T-helper 2 cell (primary cell): ENCODE measurements around the gene SMARCC2.
A peak's percentile ranks its signal among the peaks of the same experiment; 100 is the strongest.
"Not testable (repeated sequence)": the region's sequence is repeated elsewhere in the genome, so short reads cannot be mapped to it uniquely, and the experiment has no call there.

Experiments
- DNase-seq, 5 experiments: peaks; one replicate each; pipeline versions ENCODE4 v3.0.0 to v3.0.0-alpha.2; 2012 to 2022

Gene SMARCC2

GRCh38 chr12:56163533-56164344, 25.5 kb downstream of the SMARCC2 start:
- no peak for DNase-seq

GRCh38 chr12:56162468-56163290, 26.6 kb downstream of the SMARCC2 start:
- no peak for DNase-seq

- DNase-seq, result no peak
Measured at GRCh38 chr12:56161690-56162351, 27.5 kb downstream of the SMARCC2 start.

- DNase-seq, result no peak
Measured at GRCh38 chr12:56160894-56161689, 28.2 kb downstream of the SMARCC2 start.

- DNase-seq, result peak in 4 of 5 experiments; percentile 32 to 81 (median 59)
Measured at GRCh38 chr12:56160193-56160763, 29.0 kb downstream of the SMARCC2 start.

GRCh38 chr12:56159482-56160192, 29.6 kb downstream of the SMARCC2 start:
- DNase-seq, result peak in 1 of 5 experiments; percentile 33

- peak in 1 of 5 experiments; percentile 44 for DNase-seq
Measured at GRCh38 chr12:56158926-56159461, 30.3 kb downstream of the SMARCC2 start.

GRCh38 chr12:56158029-56158925, 31.0 kb downstream of the SMARCC2 start, which contains the start of gene MYL6:
Gene MYL6, plus strand, starts transcription at chr12:56158359. Its CDS starts 43 bp downstream, at chr12:56158402.
- peak; percentile 59 to 97 (median 85) for DNase-seq

- DNase-seq, result peak in 4 of 5 experiments; percentile 18 to 83 (median 49)
Measured at GRCh38 chr12:56157201-56158028, 31.9 kb downstream of the SMARCC2 start.

GRCh38 chr12:56156464-56157200, 32.7 kb downstream of the SMARCC2 start:
- DNase-seq, result not testable (repeated sequence)

GRCh38 chr12:56155256-56155845, 33.9 kb downstream of the SMARCC2 start:
- DNase-seq, result no peak

- no peak for DNase-seq
Measured at GRCh38 chr12:56154818-56155217, 34.5 kb downstream of the SMARCC2 start.

- DNase-seq, result no peak
Measured at GRCh38 chr12:56154246-56154771, 35.0 kb downstream of the SMARCC2 start.

GRCh38 chr12:56153678-56154065, 35.6 kb downstream of the SMARCC2 start:
- no peak for DNase-seq

GRCh38 chr12:56152756-56153677, 36.3 kb downstream of the SMARCC2 start:
- no peak for DNase-seq

- DNase-seq, result peak; percentile 80 to 97 (median 90)
Measured at GRCh38 chr12:56152132-56152755, 37.0 kb downstream of the SMARCC2 start, which contains the start of gene MYL6B. Gene MYL6B, plus strand, starts transcription at chr12:56152587. Its CDS starts 1,332 bp downstream, at chr12:56153919.
